HG02678 (cell line): Measurements from ENCODE around the gene MYO19.
"Not testable (repeated sequence)": the region's sequence is repeated elsewhere in the genome, so short reads cannot be mapped to it uniquely, and the experiment has no call there.

ENCODE experiments used
- ATAC-seq: cut with Tn5 transposase; IDR thresholded peaks from one replicate; pipeline ENCODE4 v1.9.1; 2021; ENCODE audit warnings: mild to moderate bottlenecking, moderate library complexity; ENCODE audit not compliant: unreplicated experiment

Gene MYO19

DNA sequence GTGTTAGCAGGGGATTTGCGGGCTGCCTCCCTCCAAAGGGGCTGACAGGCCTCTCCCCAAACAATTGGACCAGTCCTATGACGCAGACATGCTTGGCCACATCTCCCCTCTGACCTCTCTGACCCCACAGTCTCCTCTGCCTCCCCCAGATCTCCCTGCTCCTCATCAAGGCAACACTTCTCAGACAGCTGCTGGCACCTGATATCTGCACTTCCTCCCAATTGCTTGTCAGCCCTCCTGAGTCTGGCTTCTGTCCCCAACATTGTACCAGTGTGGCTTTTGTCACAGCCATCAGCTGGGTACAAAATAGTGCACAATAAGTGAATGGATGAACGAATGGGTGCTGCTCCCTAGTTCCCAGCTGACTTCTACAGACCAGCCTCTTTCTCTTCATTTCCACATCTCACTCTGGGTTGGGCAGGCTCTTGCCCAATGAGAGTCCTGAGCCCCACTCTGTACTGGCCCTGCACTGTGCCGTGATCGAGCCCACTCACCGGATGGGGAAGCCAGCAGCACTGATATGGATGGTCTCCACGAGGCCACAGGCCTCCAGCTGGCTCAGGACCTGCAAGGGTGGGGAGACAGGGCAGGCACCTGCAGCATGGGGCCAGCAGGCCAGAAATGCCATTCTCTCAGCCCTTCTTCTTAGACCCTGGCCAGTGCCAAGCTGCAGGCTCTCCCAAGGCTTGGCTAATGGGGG is 31.1 kb downstream of the MYO19 start:
- no peak for ATAC-seq

- ATAC-seq = no peak
These were observed 32.7 kb downstream of the MYO19 start for GRCh38 chr17:36501963-36502362.

- no peak for ATAC-seq
These were observed 33.3 kb downstream of the MYO19 start for GRCh38 chr17:36501351-36501750.

GRCh38 chr17:36500745-36501225 is 33.9 kb downstream of the MYO19 start:
- ATAC-seq = no peak

DNA sequence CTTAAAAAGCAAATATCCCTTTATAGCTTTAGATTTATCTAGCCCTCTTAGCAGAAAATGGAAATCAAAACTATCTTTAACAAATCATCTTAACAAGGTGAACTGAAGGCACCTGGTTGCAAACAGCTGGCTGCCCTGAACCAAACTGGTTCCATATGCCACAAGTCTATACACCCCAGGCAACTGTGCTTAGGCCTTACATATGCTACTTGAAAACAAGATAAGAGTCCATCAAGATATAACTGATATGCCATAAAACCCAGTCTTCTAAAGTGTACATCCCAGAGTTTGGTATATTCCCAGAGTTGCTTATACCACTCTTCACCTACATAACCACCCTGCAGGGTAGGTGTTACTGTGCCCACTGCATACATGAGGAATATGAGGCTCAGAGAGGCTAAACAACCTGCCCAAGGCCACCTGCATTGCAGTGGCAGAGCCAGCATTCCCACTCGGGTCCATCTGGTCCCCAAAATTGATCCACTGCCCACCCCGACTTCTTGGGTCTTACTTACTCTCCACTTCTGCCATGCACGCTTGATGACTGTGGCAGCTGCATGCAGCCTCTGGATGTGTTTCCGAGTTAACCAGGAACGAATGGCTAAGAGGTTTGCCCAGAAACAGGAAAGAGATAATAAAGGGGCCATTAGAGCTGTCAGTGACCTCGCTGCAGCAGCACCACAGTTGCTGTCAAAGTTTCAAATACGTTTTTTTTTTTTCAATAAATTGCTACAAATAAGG is 35.9 kb downstream of the MYO19 start:
- no peak for ATAC-seq

DNA sequence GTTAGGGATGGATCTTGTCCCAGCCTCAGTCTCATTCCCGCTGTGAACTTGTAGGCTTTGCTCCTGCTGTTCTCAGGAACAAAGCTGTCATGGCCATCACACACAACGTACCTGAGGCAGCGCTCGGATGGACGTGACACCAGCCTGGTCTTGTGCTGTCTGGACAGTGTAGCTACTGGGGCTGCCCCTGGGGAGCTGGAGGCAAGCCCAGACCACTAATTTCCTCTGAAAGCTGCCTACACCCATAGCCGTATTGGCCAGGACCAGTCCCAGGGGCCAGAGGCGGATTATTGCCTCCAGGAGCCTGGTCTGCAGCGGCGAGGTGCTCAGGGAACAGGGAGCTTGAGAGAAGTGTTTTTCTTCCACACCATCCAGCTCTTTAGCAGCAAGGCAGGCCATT is 36.5 kb downstream of the MYO19 start:
- ATAC-seq = no peak

GRCh38 chr17:36496018-36496789 is 38.5 kb downstream of the MYO19 start:
- no peak for ATAC-seq

DNA sequence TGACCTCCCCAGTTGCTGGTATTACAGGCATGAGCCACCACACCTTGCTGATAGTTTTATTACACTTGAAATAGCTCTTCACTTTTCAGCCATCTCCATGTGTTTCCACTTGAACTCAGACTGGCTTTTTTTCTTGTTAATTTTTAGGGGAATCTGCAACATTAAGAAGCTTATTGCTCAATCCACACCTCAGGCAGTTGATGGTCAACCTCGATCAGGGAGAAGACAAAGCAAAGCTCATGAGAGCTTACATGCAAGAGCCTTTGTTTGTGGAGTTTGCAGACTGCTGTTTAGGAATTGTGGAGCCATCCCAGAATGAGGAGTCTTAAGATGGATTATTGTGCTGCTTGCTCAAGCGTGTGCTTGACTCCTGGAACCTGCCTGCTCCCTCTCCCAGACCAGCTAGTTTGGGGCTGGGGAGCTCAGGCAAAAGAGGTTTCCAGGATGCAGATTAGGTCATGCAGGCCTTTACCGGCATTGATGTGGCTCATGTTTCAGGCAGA is 39.5 kb downstream of the MYO19 start:
- ATAC-seq = no peak

DNA sequence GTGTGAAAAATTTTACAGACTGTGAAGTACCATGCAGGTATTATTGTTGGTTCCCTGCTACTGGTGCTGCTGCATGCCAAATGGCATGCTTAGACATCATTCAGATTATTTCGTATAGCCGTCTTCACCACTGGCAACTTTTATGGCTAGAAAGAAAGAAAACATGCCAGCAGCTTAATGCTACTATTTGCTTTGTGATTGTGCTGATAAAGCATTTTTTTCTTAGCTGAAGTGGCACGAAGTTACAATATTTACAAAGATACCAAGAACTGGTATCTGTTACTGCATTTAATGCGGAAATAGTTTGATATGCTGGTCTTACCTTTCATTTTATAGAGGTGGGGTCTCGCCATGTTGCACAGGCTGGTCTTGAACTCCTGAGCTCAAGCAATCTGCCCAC is 40.0 kb downstream of the MYO19 start:
- no peak for ATAC-seq

DNA sequence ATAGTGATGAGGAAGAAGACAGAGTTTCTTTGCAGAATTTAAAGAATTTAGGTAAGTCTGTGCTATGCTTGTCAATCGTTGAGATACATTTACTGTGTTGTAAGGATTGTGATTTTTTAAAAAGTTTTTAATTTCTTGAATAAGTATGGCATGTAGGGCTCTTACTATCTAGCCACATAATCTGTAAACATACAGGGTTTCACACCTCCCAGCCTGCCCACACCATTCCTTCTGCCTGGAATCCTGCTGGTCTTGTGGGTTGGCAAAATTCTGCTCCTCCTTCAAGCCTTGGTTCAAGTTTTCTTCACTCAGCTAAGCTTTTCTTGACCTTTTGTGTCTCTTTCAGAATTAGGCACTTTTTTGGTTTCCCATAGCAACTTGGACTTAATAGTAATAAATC is 40.7 kb downstream of the MYO19 start:
- ATAC-seq = no peak

DNA sequence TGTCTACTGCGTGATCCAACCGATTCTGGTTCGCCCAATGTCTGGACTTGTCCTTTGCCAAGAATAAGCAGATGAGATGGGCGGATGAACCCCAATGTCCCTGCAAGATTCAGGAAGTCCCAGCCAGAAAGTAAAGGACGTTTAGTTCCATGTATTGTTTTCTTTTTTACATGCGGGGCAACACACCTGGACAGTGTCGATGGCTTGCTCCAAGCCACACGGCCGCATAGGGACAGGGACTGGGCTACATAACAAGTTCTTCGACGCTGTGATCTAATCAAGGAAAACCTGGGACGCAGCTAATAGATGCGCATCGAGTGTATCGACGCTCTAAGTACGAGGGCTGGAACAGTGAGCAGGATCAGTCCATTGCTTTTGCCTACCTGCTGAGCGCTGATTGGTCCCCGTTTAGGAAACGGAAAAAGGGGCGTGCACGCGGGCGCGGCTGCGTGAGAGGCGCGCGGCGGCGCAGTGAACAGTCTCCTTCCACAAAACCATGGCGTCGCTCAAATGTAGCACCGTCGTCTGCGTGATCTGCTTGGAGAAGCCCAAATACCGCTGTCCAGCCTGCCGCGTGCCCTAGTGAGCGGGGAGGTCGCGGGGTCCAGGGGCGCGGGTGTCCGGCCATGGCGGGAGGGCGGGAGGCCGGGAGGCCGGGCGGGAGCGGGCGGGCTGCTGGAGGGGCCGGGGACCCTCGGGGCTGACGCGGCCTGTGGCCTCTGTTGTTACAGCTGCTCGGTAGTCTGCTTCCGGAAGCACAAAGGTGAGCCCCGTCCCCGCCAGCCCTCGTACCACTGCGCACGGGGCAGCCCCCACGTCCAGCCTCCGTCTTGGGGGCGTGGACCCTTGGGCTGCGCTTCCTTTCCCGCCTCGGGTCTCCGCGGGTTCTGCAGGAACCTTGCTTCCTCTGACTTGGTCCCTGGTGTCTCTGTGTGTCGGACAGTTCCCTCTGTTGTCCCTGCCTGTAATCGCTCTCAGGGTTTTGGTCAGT is 48.2 kb downstream of the MYO19 start, which contains the start of gene ZNHIT3:
ZNHIT3 (plus strand) TSS at position 478 of the 991 bp plus-strand sequence; CDS start at position 497, 19 bp downstream.
- peak; percentile 89 for ATAC-seq

DNA sequence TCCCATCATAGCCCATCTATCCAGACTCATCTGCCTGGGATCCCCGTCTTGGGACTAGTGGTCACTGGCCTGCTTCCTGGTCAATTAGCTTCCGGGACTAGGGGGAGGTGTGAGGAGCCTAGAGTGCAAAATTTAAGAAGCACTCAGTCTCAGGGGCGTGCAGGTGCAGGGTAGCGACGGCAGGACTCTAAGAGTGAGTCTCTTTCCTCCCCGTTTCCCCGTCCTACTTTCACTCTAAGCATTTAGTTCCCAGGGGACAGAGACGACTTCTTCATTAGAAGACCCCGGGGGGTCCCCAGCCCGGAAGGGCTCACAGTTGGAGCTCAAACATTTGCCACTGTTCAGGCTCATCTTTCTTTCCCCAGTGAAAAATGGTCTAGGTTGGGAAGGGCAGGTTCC is 48.9 kb downstream of the MYO19 start:
- no peak for ATAC-seq

GRCh38 chr17:36485027-36485426 is 49.6 kb downstream of the MYO19 start:
- no peak for ATAC-seq

- not testable (repeated sequence) for ATAC-seq
These were observed 50.6 kb downstream of the MYO19 start for GRCh38 chr17:36484021-36484420.

- ATAC-seq = peak; percentile 37
These were observed 51.8 kb downstream of the MYO19 start for GRCh38 chr17:36482611-36483504.

DNA sequence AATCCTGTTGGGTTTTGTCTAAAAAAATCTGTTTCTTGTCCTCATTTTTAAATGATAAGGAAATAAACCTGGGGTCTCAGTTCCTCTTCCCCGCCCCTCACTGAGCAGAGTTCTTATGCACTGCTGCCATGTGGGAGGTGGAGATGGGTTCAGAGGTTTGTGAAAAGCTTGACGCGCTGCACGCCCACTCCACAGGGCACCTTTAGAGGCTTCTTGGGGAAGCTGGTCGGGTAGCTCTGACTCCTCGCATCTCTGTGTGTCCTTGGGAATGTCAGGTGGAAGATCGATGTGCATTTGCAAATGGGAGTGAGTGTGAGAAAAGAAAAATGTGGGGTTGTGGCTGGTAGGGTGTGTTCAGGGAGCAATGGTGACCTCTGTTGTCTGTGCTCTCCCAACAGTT is 52.8 kb downstream of the MYO19 start:
- ATAC-seq = no peak

DNA sequence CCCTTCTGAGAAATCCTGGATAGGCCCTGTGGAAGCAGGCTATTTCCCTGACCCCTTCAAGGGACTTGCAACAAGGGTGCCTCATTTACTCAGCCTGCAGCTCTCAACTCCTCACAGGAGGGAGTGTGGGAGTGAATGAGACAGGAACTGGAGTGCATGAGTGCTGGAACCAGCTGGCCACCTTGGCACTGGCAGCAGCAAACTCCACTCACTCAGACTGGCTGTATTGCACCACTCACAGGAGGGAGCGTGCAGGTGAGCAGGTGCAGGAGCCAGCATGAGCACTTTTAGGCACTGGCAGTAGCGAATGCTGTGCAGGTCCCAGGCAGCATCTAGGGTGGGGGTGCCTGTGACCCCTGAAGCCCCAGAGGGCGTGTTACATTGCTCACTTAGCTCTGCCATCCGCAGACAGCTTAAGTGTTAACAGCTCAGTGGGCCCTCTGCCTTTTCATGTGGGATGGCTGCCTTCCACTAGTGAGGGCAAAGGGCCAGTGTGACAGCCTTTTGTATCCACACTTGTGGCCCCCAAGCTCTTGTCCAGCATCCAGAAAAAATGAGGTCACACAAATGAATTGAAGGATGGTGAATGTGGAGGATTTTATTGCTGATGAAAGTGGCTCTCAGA is 59.2 kb downstream of the MYO19 start:
- ATAC-seq = no peak

- no peak for ATAC-seq
These were observed 60.1 kb downstream of the MYO19 start for GRCh38 chr17:36474571-36474970.

DNA sequence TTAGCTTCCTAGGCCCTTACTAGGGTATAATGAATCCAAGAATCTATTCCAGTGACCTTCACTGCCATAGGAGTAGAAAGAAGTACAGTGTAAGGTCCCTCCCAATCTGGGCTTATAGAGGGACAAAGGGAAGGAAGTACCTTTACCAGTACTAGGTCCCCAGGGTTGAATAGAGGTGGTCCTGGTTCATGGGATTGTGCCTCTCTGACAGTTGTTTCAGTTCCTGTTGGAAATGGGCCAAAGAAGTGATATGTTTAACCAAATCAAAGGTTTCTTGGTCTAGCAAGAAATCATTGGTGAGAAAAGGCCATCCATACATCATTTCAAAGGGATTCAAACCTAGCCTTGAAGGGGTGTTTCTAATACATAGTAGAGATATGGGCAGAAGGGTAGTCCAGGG is 64.2 kb downstream of the MYO19 start:
- no peak for ATAC-seq
